LNCAP (cell line): ENCODE measurements around the gene VPS13D.

Source experiments
- CTCF ChIP-seq: fragments of 450-650 bp; IDR thresholded peaks from 2 replicates; pipeline ENCODE4 v1.5.1; 2017; ENCODE audit warnings: mild to moderate bottlenecking

The VPS13D gene

GRCh38 chr1:12230549-12231275, 882 bp downstream of the VPS13D start:
- no peak for TF ChIP-seq CTCF

DNA sequence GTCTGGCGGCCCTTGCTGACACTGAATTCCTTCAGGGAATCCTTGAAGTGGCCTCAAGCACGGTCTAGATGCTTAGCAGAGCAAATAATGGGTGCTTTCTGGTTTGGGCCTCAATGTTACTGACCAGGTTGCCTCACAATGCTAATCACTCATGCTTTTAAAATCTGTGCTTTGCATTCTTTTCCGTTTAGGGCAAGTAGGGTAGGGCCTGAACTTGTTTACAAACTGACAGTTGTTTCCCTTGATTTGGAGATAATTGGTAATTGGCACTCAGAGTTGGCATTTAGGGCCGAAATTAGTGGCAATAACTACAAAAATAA, 1.4 kb downstream of the VPS13D start:
- no peak for TF ChIP-seq CTCF

GRCh38 chr1:12232221-12232620, 2.4 kb downstream of the VPS13D start:
- TF ChIP-seq CTCF, result no peak

GRCh38 chr1:12244078-12244477, 14.2 kb downstream of the VPS13D start:
- no peak; the same call in 1 of the 2 replicates for TF ChIP-seq CTCF

- TF ChIP-seq CTCF, result no peak
Observed at GRCh38 chr1:12244585-12244984, 14.8 kb downstream of the VPS13D start.

DNA sequence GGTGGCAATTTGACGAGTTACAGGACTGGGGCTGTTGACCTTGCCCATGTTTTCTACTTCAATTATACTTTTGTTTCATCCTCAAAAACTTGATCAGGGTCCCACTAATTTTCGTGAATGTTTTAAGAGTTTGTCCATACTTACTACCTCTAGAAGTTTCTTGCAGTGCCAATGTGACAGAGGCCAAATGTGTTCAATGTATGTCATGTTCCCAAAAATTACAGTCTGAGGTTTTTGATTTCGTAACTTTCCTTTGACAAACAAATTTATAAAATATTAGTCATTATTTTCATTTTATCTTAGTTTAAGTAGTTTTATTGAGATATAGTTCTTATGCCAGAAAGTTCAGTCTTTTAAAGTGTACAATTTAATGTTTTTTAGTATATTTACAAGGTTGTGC, 15.3 kb downstream of the VPS13D start:
- no peak for TF ChIP-seq CTCF

GRCh38 chr1:12245733-12246132, 15.9 kb downstream of the VPS13D start:
- no peak for TF ChIP-seq CTCF

DNA sequence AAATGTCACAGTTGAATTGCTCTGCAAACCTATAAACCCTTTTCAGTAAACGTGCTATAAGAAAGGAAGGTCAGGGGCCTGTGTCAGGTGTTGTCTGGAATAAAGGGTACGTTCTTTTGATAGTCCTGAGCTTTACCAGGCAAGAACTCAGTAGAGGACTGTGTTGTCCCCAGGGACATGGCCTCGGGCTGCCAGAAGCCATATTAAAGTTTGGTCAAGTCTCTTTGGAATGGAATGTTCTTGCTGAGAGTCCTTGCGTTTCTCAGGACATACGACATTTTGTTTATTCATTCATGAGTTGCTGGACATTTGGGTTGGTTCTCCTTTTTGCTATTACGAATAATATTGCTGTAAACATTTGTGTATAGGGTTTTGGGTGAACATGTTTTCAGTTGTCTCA, 16.8 kb downstream of the VPS13D start:
- no peak for TF ChIP-seq CTCF
